ENCODE measurements around the gene ANP32E.

Gene ANP32E

DNA sequence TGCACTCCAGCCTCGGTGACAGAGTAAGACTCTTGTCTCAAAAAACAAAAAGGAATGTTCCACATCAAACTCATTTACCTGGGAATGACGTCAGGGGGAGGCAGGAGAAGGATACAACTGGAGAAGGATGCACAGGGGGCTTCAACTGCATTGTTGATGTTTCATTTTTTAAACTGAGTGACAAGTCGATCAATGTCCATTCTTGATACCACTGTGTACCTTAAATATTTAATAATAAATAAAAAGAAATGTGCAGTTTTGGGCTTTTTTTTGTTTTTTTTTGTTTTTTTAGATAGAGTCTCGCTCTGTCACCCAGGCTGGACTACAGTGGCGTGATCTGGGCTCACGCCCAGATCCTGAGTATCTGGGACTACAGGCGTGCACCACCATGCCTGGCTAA is 50.4 kb downstream of the ANP32E start:
- no peaks in the 10 kb centered on the region for H3K4me1 ChIP-seq (ENCODE audit: low read length)
- H4K20me1 ChIP-seq (ENCODE audit: insufficient read depth, low read length) = no peaks in the 10 kb centered on the region
- H3K79me2 ChIP-seq (ENCODE audit: low read length) = no peaks in the 10 kb centered on the region
- H3F3A ChIP-seq (ENCODE audit: insufficient read depth, low read length) = no peaks in the 10 kb centered on the region
- H3K9me2 ChIP-seq (replicated peaks; ENCODE audit: insufficient read depth, low read length) = no peaks in the 10 kb centered on the region
- H2AFZ ChIP-seq (ENCODE audit: low read length) = no peak overlapping the region
- no peak overlapping the region for H3K4me3 ChIP-seq (ENCODE audit: low read length)
- no peak overlapping the region for H3K9ac ChIP-seq (ENCODE audit: low read length)
- TF ChIP-seq EZH2phosphoT487 (IDR thresholded peaks at IDR 0.05; ENCODE audit: low read length) (no peak), EZH2 (optimal IDR thresholded peaks at IDR 0.05; ENCODE audit: low read depth, low read length) (no peak)
- TF ChIP-seq, protein P1, sequence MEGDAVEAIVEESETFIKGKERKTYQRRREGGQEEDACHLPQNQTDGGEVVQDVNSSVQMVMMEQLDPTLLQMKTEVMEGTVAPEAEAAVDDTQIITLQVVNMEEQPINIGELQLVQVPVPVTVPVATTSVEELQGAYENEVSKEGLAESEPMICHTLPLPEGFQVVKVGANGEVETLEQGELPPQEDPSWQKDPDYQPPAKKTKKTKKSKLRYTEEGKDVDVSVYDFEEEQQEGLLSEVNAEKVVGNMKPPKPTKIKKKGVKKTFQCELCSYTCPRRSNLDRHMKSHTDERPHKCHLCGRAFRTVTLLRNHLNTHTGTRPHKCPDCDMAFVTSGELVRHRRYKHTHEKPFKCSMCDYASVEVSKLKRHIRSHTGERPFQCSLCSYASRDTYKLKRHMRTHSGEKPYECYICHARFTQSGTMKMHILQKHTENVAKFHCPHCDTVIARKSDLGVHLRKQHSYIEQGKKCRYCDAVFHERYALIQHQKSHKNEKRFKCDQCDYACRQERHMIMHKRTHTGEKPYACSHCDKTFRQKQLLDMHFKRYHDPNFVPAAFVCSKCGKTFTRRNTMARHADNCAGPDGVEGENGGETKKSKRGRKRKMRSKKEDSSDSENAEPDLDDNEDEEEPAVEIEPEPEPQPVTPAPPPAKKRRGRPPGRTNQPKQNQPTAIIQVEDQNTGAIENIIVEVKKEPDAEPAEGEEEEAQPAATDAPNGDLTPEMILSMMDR (IDR thresholded peaks at IDR 0.05; ENCODE audit: low read length) = no peak
- no peak overlapping the region for H3K27ac ChIP-seq (ENCODE audit: low read length)
- no peak overlapping the region for H3K4me2 ChIP-seq (ENCODE audit: low read depth, low read length)
- no peaks in the 10 kb centered on the region for H3K9me3 ChIP-seq (replicated peaks; ENCODE audit: insufficient read depth, low read length)
- H3K36me3 ChIP-seq (replicated peaks; ENCODE audit: insufficient read depth, low read length) = no peaks in the 10 kb centered on the region
- no peak for DNase-seq
- H3K27me3 ChIP-seq (replicated peaks; ENCODE audit: insufficient read depth, low read length) = no peaks in the 10 kb centered on the region

- H3K27me3 ChIP-seq (replicated peaks; ENCODE audit: insufficient read depth, low read length) = no peaks in the 10 kb centered on the region
- H3K27ac ChIP-seq (ENCODE audit: low read length) = no peak overlapping the region
- no peak overlapping the region for H3K9ac ChIP-seq (ENCODE audit: low read length)
- DNase-seq = no peak
- H3K4me2 ChIP-seq (ENCODE audit: low read depth, low read length) = no peak overlapping the region
- no peaks in the 10 kb centered on the region for H3K4me1 ChIP-seq (ENCODE audit: low read length)
- H3K4me3 ChIP-seq (ENCODE audit: low read length) = no peak overlapping the region
- TF ChIP-seq, protein P1 (IDR thresholded peaks at IDR 0.05; ENCODE audit: low read length) = no peak
- TF ChIP-seq EZH2 (optimal IDR thresholded peaks at IDR 0.05; ENCODE audit: low read depth, low read length) (no peak), EZH2phosphoT487 (IDR thresholded peaks at IDR 0.05; ENCODE audit: low read length) (no peak)
- H3K36me3 ChIP-seq (replicated peaks; ENCODE audit: insufficient read depth, low read length) = no peaks in the 10 kb centered on the region
- no peaks in the 10 kb centered on the region for H3K9me2 ChIP-seq (replicated peaks; ENCODE audit: insufficient read depth, low read length)
- H3K9me3 ChIP-seq (replicated peaks; ENCODE audit: insufficient read depth, low read length) = no peaks in the 10 kb centered on the region
- H4K20me1 ChIP-seq (ENCODE audit: insufficient read depth, low read length) = no peaks in the 10 kb centered on the region
- H3F3A ChIP-seq (ENCODE audit: insufficient read depth, low read length) = no peaks in the 10 kb centered on the region
- no peak overlapping the region for H2AFZ ChIP-seq (ENCODE audit: low read length)
- no peaks in the 10 kb centered on the region for H3K79me2 ChIP-seq (ENCODE audit: low read length)
Observed at GRCh38 chr1:150183061-150183460, 52.9 kb downstream of the ANP32E start.

DNA sequence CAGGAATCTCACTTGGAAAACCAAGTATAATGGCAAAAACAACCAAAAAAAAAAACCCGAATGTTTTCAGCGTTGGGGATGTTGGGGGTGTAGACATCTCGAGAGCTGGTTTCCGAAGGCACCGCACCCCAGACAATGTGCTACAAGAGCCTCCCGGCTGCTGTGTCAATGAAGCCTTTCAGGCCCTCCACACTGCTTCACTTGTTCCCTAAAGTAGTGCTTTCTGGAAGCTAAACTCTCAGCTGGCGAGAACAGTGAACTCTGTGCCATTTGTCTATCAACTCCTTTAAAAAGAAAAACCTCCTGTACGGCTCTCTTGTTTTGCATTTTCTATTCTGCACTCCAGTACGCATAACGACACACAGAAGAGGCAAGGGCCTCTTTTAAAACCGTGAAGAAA is 53.7 kb downstream of the ANP32E start:
- no peak overlapping the region for H3K4me3 ChIP-seq (ENCODE audit: low read length)
- no peak overlapping the region for H3K4me2 ChIP-seq (ENCODE audit: low read depth, low read length)
- H3K9ac ChIP-seq (ENCODE audit: low read length) = no peak overlapping the region
- TF ChIP-seq EZH2 (optimal IDR thresholded peaks at IDR 0.05; ENCODE audit: low read depth, low read length) (no peak), EZH2phosphoT487 (IDR thresholded peaks at IDR 0.05; ENCODE audit: low read length) (no peak)
- TF ChIP-seq, protein P1 (IDR thresholded peaks at IDR 0.05; ENCODE audit: low read length) = no peak
- H3K36me3 ChIP-seq (replicated peaks; ENCODE audit: insufficient read depth, low read length) = no peaks in the 10 kb centered on the region
- DNase-seq = no peak
- no peaks in the 10 kb centered on the region for H3K27me3 ChIP-seq (replicated peaks; ENCODE audit: insufficient read depth, low read length)
- H3K9me2 ChIP-seq (replicated peaks; ENCODE audit: insufficient read depth, low read length) = no peaks in the 10 kb centered on the region
- no peak overlapping the region for H2AFZ ChIP-seq (ENCODE audit: low read length)
- H3K4me1 ChIP-seq (ENCODE audit: low read length) = no peaks in the 10 kb centered on the region
- no peaks in the 10 kb centered on the region for H3K9me3 ChIP-seq (replicated peaks; ENCODE audit: insufficient read depth, low read length)
- no peak overlapping the region for H3K27ac ChIP-seq (ENCODE audit: low read length)
- no peaks in the 10 kb centered on the region for H4K20me1 ChIP-seq (ENCODE audit: insufficient read depth, low read length)
- H3F3A ChIP-seq (ENCODE audit: insufficient read depth, low read length) = no peaks in the 10 kb centered on the region
- no peaks in the 10 kb centered on the region for H3K79me2 ChIP-seq (ENCODE audit: low read length)
